ENCODE measurements around the gene HOTAIR.

- TF ChIP-seq CTCF (IDR thresholded peaks at IDR 0.05; ENCODE audit: insufficient read depth, low read depth, low read length) (no peak), EZH2 (IDR thresholded peaks at IDR 0.05; ENCODE audit: insufficient read depth, low read length) (no peak)
Measured at GRCh38 chr12:53916788-53917655, 57.7 kb downstream of the HOTAIR start.

Measured in astrocyte (in vitro differentiated cells and primary cell).